HG03378 (cell line): ENCODE measurements around the gene PPA2.

ENCODE experiments used
- ATAC-seq: cut with Tn5 transposase; IDR thresholded peaks from one replicate; pipeline ENCODE4 v1.9.1; 2021; ENCODE audit warnings: mild to moderate bottlenecking, moderate library complexity; ENCODE audit not compliant: unreplicated experiment

Gene PPA2

DNA sequence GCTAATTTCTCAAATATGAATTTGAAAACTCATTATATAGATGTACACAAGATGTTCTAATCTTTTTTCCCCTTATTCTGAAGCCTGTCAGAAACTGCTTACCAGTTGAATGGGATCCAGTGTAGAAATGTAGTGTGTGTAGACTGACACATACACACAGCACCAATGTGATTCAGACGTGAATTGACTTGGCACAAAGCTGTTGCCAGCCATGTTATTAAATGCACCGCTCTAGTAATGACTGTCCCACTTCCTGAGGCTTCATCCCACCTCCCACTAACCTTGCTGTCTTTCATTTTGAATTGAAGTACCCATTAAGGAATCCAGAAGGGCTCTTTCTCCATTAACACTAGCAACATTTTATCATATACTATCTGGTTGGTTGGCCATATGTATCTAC is 146.6 kb downstream of the PPA2 start:
- no peak for ATAC-seq
